Skeletal muscle satellite cell (primary cell): ENCODE measurements around the gene RRP12. TPM values are rescaled to one million over a fixed set of nuclear protein-coding genes. Genes with fewer than 3 reads are reported as not detected.

Source experiments
- H3K27me3 ChIP-seq: 2 replicates; pipeline ENCODE4 v1.7.0; 2013; ENCODE audit warnings: low read length; ENCODE audit not compliant: control insufficient read depth, insufficient read depth
- H3K36me3 ChIP-seq: 2 replicates; pipeline ENCODE4 v1.7.0; 2013; ENCODE audit warnings: mild to moderate bottlenecking, control low read depth, low read length; ENCODE audit not compliant: insufficient read depth
- H3K4me1 ChIP-seq: 2 replicates; pipeline ENCODE4 v1.7.0; 2013; ENCODE audit warnings: low read length; ENCODE audit not compliant: control insufficient read depth, insufficient read depth
- H3K4me2 ChIP-seq: 2 replicates; pipeline ENCODE4 v1.7.0; 2013; ENCODE audit warnings: mild to moderate bottlenecking, low read length
- H3K4me3 ChIP-seq: 2 replicates; pipeline ENCODE4 v1.7.0; 2013; ENCODE audit warnings: low read length
- H3K9ac ChIP-seq: 2 replicates; pipeline ENCODE4 v1.7.0; 2013; ENCODE audit warnings: mild to moderate bottlenecking, low read depth, low read length, moderate library complexity
- H3K9me3 ChIP-seq: replicated peaks from 2 replicates; pipeline ENCODE4 v1.7.0; 2013; ENCODE audit warnings: mild to moderate bottlenecking, control low read depth, low read length
- small RNA-seq: library from RNA; depleted of rRNA; stranded (forward); fragments of <200 nt; gene quantifications from one replicate; pipeline ENCODE3, GENCODE V24; 2012

The RRP12 gene

DNA sequence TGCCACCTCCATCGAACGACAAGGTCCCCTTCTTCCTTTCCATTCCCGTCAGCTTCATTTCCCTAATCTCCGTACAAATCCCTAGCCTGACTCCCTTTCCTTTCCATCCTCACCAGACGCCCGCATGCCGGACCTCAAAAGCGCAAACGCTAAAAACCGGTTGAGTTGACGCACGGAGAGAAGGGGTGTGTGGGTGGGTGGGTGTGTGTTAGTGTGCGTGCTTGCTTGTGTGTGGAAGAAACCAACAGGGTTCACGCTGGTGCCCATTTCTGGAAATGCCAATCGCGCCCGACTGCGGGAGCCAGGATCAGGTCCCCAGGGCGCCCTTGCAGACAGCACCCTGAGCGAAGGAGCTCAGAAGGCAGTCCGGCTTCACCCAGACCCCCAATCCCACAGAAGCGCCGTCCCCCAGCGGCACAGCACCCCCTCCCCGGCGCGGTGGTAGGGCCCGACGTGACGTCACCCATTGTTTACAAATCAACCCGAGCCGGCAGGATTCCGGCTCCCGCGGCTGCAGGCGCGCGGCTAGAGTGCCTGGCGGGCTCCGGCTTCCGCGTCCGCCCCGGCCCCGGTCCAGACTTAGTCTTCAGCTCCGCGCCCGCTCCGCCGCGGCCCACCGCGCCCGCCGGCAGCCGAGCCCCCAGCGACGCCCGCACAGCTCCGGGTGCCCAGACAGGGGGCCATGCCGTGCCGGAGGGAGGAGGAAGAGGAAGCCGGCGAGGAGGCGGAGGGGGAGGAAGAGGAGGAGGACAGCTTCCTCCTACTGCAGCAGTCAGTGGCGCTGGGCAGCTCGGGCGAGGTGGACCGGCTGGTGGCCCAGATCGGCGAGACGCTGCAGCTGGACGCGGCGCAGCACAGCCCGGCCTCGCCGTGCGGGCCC is 82.1 kb downstream of the RRP12 start, which contains the start of gene FRAT1:
TSS of gene FRAT1 (plus strand) at position 500 of the 880 bp plus-strand sequence. CDS start at position 683, 183 bp downstream.
- peak within 1 kb of the TSS; percentile 89 for H3K4me2 ChIP-seq
- peak within 1 kb of the TSS; percentile 86 for H3K4me3 ChIP-seq
- H3K9me3 ChIP-seq, result no peaks in the 10 kb centered on the region
- peaks cover 6% of the 10 kb centered on the region for H3K27me3 ChIP-seq
- peaks cover 17% of the 10 kb centered on the region for H3K4me1 ChIP-seq
- no peaks in the 10 kb centered on the region for H3K36me3 ChIP-seq
- peak within 1 kb of the TSS; percentile 95 for H3K9ac ChIP-seq

DNA sequence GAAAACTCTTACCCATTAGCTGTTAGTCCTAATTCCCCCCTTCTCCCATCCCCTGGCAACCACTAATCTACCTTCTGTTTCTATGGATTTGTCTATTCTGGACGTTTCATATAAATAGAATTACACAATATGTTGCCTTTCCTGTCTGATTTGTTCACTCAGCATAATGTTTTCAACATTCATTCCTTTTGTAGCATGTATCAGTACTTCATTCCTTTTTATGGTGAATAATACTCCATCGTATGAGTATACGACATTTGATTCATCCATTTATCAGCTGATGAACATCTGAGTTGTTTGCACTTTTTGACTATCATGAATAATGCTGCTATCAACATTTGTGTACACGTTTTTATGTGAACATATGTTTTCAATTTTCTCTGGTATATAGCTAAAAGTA is 86.5 kb downstream of the RRP12 start:
- H3K9ac ChIP-seq, result no peak overlapping the region
- no peaks in the 10 kb centered on the region for H3K36me3 ChIP-seq
- no peak overlapping the region for H3K4me3 ChIP-seq
- peaks cover 3% of the 10 kb centered on the region for H3K27me3 ChIP-seq
- no peak overlapping the region for H3K4me2 ChIP-seq
- no peaks in the 10 kb centered on the region for H3K9me3 ChIP-seq
- no peaks in the 10 kb centered on the region for H3K4me1 ChIP-seq

DNA sequence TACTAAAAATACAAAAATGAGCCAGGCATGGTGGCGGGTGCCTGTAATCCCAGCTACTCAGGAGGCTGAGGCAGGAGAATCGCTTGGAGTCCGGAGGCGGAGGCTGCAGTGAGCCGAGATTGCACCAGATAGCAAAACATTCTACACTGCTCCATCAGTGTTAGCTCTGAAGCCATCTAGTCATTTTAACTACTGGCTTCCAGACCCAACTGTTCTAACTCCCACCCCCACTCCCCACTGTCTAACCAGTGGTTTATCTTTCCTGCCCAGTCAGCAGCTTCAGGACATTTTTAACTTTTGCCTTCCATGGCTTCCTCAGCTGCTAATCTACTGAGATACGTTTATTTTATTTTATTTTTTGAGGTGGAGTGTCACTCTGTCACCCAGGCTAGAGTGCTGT is 88.2 kb downstream of the RRP12 start:
- H3K4me1 ChIP-seq, result no peaks in the 10 kb centered on the region
- H3K9ac ChIP-seq, result no peak overlapping the region
- no peak overlapping the region for H3K4me3 ChIP-seq

DNA sequence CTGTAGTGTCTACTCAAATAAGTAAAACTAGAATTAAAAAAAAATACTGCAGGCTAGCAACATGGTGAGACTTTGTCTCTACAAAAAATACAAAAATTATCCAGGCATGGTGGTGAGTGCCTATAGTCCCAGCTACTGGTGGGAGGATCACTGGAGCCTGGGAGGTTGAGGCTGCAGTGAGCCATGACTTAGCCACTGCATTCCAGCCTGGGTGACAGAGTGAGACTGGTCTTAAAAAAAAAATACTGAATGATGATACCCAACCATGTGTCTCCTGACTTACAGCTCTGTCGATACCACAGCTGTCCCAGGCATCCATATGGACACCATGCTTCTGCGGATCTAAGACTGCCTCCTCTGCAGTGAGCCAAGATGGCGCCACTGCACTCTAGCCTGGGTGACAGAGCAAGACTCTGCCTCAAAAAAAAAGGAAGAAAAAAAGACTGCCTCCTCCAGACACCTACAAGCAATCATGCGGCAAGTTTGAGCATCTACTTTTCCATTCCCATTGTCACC is 90.0 kb downstream of the RRP12 start:
- H3K9me3 ChIP-seq, result no peaks in the 10 kb centered on the region
- H3K4me2 ChIP-seq, result no peak overlapping the region
- no peaks in the 10 kb centered on the region for H3K4me1 ChIP-seq
- H3K36me3 ChIP-seq, result no peaks in the 10 kb centered on the region
- H3K9ac ChIP-seq, result no peak overlapping the region
- peaks cover 3% of the 10 kb centered on the region for H3K27me3 ChIP-seq
- H3K4me3 ChIP-seq, result no peak overlapping the region

More for the DNA sequence above, 88.2 kb downstream of the RRP12 start:
- H3K9me3 ChIP-seq, result no peaks in the 10 kb centered on the region
- H3K27me3 ChIP-seq, result peaks cover 3% of the 10 kb centered on the region
- H3K4me2 ChIP-seq, result no peak overlapping the region
- H3K36me3 ChIP-seq, result no peaks in the 10 kb centered on the region

DNA sequence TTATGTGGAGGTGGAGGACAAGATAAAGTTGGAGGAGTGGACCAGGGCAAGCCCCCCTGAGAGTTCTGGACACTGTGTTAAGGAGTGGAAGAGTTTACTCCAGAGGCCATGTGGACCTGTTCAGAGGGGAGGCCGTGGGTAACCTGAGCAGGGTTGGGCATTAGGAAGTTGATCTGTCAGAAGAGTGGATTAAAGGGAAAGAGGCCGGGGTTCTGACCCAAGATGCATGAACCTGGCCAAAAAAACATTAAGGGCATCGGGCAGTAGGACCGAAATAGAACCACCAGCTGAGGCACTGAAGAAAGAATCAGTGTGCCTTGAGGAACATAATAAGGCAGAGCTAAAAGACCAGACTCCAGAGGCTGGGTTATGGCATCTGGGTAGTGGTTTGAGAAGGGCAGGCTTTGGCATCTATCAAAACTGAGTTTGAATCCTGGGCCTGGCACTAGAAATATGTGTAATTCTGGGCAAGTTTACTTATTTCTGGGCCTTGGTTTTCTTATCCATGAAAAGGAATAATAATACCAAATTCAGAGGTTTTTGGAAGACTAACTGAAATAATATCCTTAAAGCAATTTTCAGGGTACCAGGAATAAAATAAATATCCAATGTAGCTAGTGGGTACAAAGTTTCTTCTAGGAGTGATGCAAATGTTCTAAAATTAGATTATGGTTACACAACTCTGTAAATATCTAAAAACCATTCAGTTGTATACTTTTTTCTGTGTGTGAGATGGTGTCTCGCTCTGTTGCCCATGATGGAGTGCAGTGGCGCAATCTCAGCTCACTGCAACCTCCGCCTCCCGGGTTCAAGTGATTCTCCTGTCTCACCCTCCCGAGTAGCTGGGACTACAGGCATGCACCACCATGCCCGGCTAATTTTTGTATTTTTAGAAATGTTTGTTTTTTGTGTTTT is 93.0 kb downstream of the RRP12 start:
- Histone ChIP-seq H3K4me1 (no peaks in the 10 kb centered on the region), H3K4me2 (no peak overlapping the region), H3K27me3 (no peaks in the 10 kb centered on the region), H3K9ac (no peak overlapping the region), H3K36me3 (no peaks in the 10 kb centered on the region), H3K9me3 (no peaks in the 10 kb centered on the region), H3K4me3 (no peak overlapping the region)

DNA sequence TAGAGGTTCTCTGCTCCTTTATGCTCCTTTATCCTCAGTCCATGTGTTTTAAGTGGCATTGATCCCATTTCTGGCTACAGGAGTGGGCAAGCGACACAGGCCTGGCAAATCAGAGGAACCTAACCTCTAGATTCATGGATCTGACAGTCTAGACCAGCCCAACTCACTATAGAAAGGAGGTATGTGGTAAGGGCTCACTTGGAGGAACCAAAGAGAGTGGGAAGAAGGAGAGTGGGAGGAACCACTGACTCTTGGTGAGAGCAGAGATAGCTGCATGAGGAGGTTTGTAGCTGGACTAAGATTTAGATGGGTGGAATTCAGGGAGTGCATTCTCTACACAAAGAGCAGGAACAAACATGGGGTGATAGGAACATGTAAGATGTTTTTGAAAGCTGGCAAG is 93.7 kb downstream of the RRP12 start:
- H3K36me3 ChIP-seq, result no peaks in the 10 kb centered on the region
- no peaks in the 10 kb centered on the region for H3K4me1 ChIP-seq
- no peak overlapping the region for H3K4me3 ChIP-seq
- no peak overlapping the region for H3K9ac ChIP-seq
- no peak overlapping the region for H3K4me2 ChIP-seq
- H3K27me3 ChIP-seq, result no peaks in the 10 kb centered on the region
- no peaks in the 10 kb centered on the region for H3K9me3 ChIP-seq

Small RNA genes lying within 50 kb of the gene (small RNA-seq; reads per million reads assigned to genes)
- not detected for gene RF00019
